Astrocyte (in vitro differentiated cells and primary cell): ENCODE measurements around the gene PTGR1. TPM values are rescaled to one million over a fixed set of nuclear protein-coding genes. Genes with fewer than 3 reads are reported as not detected.

ENCODE experiments used
- DNase-seq: peaks from one replicate; pipeline ENCODE4 v3.0.0-alpha.2; 2010; ENCODE audit warnings: low read depth
- FAIRE-seq: peaks from 2 replicates; lab custom pipeline; 2011; peaks lifted over from hg19 to GRCh38; lab: Jason Lieb, UNC
- H2AFZ ChIP-seq: 2 replicates; pipeline ENCODE4 v1.6.0; 2012; ENCODE audit warnings: low read depth, low read length, inconsistent platforms
- H3K27ac ChIP-seq: 2 replicates; pipeline ENCODE4 v1.5.1; 2011; ENCODE audit warnings: low read depth, low read length, inconsistent platforms
- H3K27me3 ChIP-seq: 2 replicates; pipeline ENCODE4 v1.6.0; 2011; ENCODE audit warnings: low read length, inconsistent platforms; ENCODE audit not compliant: insufficient read depth
- H3K36me3 ChIP-seq: 2 replicates; pipeline ENCODE4 v1.5.1; 2011; ENCODE audit warnings: low read length, inconsistent platforms; ENCODE audit not compliant: insufficient read depth
- H3K4me1 ChIP-seq: 2 replicates; pipeline ENCODE4 v1.5.1; 2011; ENCODE audit warnings: low read length, inconsistent platforms; ENCODE audit not compliant: insufficient read depth
- H3K4me2 ChIP-seq: 2 replicates; pipeline ENCODE4 v1.6.0; 2012; ENCODE audit warnings: low read length, inconsistent platforms
- H3K4me3 ChIP-seq: 2 replicates; pipeline ENCODE4 v1.5.1; 2011; ENCODE audit warnings: low read depth, mild to moderate bottlenecking, low read length, inconsistent platforms; ENCODE audit not compliant: insufficient read depth
- H3K79me2 ChIP-seq: 2 replicates; pipeline ENCODE4 v1.6.0; 2012; ENCODE audit warnings: mild to moderate bottlenecking, low read length, inconsistent platforms; ENCODE audit not compliant: insufficient read depth
- H3K9ac ChIP-seq: 2 replicates; pipeline ENCODE4 v1.6.0; 2012; ENCODE audit warnings: mild to moderate bottlenecking, low read length, inconsistent platforms
- H3K9me3 ChIP-seq: 2 replicates; pipeline ENCODE4 v1.5.1; 2012; ENCODE audit warnings: low read depth, mild to moderate bottlenecking, low read length, inconsistent platforms; ENCODE audit not compliant: insufficient read depth
- H4K20me1 ChIP-seq: 2 replicates; pipeline ENCODE4 v1.6.0; 2012; ENCODE audit warnings: low read length, inconsistent platforms; ENCODE audit not compliant: insufficient read depth
- H3K27ac Mint-ChIP-seq: one replicate; pipeline ENCODE4 v1.8.0; 2021; ENCODE audit warnings: mild to moderate bottlenecking, mixed read lengths; ENCODE audit not compliant: unreplicated experiment
- H3K27me3 Mint-ChIP-seq: one replicate; pipeline ENCODE4 v1.8.0; 2021; ENCODE audit warnings: low read depth, mixed read lengths; ENCODE audit not compliant: unreplicated experiment
- H3K36me3 Mint-ChIP-seq: one replicate; pipeline ENCODE4 v1.8.0; 2021; ENCODE audit warnings: low read depth, mixed read lengths; ENCODE audit not compliant: unreplicated experiment
- H3K4me1 Mint-ChIP-seq: one replicate; pipeline ENCODE4 v1.8.0; 2021; ENCODE audit warnings: low read depth, mixed read lengths; ENCODE audit not compliant: unreplicated experiment
- H3K4me3 Mint-ChIP-seq: one replicate; pipeline ENCODE4 v1.8.0; 2021; ENCODE audit warnings: mild to moderate bottlenecking, moderate library complexity, mixed read lengths; ENCODE audit not compliant: unreplicated experiment
- H3K9me3 Mint-ChIP-seq: one replicate; pipeline ENCODE4 v1.8.0; 2021; ENCODE audit warnings: mild to moderate bottlenecking, mixed read lengths; ENCODE audit not compliant: unreplicated experiment
- EZH2 ChIP-seq: IDR thresholded peaks from 2 replicates; pipeline ENCODE4 v1.6.1; 2012; ENCODE audit warnings: mild to moderate bottlenecking, low read length, inconsistent platforms; ENCODE audit not compliant: insufficient read depth
- total RNA-seq: library from RNA; stranded (reverse); gene quantifications from 2 replicates; pipeline ENCODE4 v1.2.1, GENCODE V29; 2021
- TF ChIP-seq, protein P1 (sequence below): IDR thresholded peaks from 2 replicates; pipeline ENCODE4 v1.5.1; 2011; ENCODE audit warnings: low read depth, mild to moderate bottlenecking, inconsistent platforms, low read length, moderate library complexity; ENCODE audit not compliant: insufficient read depth

Gene PTGR1
- total RNA-seq, 1 donor from 2014 or later, result 43.5 TPM

DNA sequence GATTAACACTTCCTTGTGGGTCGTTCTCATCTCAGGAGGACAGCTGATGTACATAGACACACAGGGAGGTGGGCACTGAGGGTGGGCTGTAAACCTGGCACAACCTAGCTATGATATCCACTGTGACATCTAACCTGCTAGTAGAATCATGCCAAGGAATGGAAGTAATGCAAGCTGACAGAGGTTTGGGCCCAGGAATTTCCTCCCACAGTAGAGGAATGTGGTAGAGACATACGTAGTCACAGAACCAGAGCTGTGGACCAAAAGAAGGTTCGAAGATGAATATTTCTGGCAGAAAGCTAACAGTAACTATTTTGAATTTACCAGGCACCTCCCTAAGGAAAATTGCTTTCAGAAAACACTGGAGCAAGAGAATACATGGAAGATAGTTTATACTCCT lies 16.5 kb upstream of the PTGR1 start:
- H3K27me3 ChIP-seq, result peaks cover 3% of the 10 kb centered on the region
- H3K4me2 ChIP-seq, result no peak overlapping the region
- Mint-ChIP-seq H3K27ac (no peak overlapping the region), H3K36me3 (no peaks in the 10 kb centered on the region), H3K4me1 (peaks cover 8% of the 10 kb centered on the region), H3K9me3 (no peaks in the 10 kb centered on the region), H3K27me3 (peaks cover 11% of the 10 kb centered on the region), H3K4me3 (peak overlapping the region; percentile 9)
- no peaks in the 10 kb centered on the region for H3K9me3 ChIP-seq
- no peaks in the 10 kb centered on the region for H3K4me1 ChIP-seq
- no peak for FAIRE-seq
- no peak overlapping the region for H3K9ac ChIP-seq
- no peaks in the 10 kb centered on the region for H3K36me3 ChIP-seq
- no peak overlapping the region for H3K4me3 ChIP-seq
- TF ChIP-seq, protein P1, sequence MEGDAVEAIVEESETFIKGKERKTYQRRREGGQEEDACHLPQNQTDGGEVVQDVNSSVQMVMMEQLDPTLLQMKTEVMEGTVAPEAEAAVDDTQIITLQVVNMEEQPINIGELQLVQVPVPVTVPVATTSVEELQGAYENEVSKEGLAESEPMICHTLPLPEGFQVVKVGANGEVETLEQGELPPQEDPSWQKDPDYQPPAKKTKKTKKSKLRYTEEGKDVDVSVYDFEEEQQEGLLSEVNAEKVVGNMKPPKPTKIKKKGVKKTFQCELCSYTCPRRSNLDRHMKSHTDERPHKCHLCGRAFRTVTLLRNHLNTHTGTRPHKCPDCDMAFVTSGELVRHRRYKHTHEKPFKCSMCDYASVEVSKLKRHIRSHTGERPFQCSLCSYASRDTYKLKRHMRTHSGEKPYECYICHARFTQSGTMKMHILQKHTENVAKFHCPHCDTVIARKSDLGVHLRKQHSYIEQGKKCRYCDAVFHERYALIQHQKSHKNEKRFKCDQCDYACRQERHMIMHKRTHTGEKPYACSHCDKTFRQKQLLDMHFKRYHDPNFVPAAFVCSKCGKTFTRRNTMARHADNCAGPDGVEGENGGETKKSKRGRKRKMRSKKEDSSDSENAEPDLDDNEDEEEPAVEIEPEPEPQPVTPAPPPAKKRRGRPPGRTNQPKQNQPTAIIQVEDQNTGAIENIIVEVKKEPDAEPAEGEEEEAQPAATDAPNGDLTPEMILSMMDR, result no peak
- TF ChIP-seq EZH2, result no peak
- H3K27ac ChIP-seq, result no peak overlapping the region
- H3K79me2 ChIP-seq, result no peaks in the 10 kb centered on the region
- no peak overlapping the region for H2AFZ ChIP-seq
- peak; percentile 26 for DNase-seq
- no peaks in the 10 kb centered on the region for H4K20me1 ChIP-seq

DNA sequence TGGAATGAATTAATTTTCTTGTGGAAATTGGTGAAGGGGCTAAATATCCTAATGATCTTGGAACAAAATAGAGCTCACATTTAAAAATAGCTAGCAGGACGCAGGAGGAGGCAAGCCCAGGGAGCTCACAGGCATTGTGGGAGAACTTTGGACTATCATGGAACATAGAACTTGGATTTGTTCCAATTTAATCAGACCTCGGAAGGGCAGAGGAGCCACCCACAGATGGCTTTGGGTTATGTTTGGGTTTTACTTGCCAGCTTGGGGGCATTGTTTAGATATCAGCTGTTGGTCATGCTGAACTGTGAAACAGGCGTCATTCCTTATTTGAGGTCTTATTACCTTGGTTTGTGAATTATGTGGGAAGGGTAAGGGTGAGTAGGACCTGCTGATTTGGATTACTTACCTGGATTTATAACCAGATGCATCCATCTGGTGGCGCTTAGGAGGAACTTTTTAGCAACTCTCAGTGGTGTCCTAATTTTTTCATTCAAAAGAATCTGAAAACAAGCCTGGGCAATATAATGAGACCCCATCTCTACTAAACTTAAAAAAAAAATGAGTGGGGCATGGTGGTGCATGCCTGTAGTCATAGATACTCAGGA lies 14.1 kb upstream of the PTGR1 start:
- no peak for DNase-seq
- H3K27me3 ChIP-seq, result peaks cover 5% of the 10 kb centered on the region
- Mint-ChIP-seq H3K4me1 (peaks cover 8% of the 10 kb centered on the region), H3K27me3 (peaks cover 12% of the 10 kb centered on the region), H3K4me3 (peak overlapping the region; percentile 36), H3K36me3 (no peaks in the 10 kb centered on the region), H3K9me3 (no peaks in the 10 kb centered on the region), H3K27ac (no peak overlapping the region)
- TF ChIP-seq, protein P1, result no peak
- TF ChIP-seq EZH2, result no peak
- H3K4me2 ChIP-seq, result no peak overlapping the region
- H3K27ac ChIP-seq, result no peak overlapping the region
- no peaks in the 10 kb centered on the region for H3K79me2 ChIP-seq
- no peak overlapping the region for H2AFZ ChIP-seq
- FAIRE-seq, result no peak
- no peak overlapping the region for H3K4me3 ChIP-seq
- no peaks in the 10 kb centered on the region for H3K36me3 ChIP-seq
- H3K9ac ChIP-seq, result no peak overlapping the region
- H3K9me3 ChIP-seq, result no peaks in the 10 kb centered on the region
- no peaks in the 10 kb centered on the region for H4K20me1 ChIP-seq
- no peaks in the 10 kb centered on the region for H3K4me1 ChIP-seq

DNA sequence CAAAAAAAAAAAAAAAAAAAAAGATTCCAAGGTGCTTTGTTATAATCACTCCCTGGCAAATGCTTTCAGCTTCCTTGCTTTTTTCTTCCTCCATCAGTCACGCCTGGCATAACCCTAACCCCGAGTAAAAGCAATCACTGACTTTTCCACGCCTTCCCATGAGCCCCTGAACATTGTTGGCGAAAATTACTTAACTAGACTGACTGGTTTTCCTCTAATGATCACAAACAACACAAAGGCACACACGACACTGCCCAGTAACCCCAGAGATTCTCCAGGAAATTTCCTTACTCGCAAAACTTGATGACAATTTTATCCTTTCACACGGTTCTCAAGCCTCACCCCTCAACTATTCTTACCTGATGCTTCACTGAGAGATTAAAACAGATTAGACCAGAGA lies 11.4 kb upstream of the PTGR1 start:
- H3K36me3 Mint-ChIP-seq, result no peaks in the 10 kb centered on the region
- H3K9me3 Mint-ChIP-seq, result no peaks in the 10 kb centered on the region
- peaks cover 12% of the 10 kb centered on the region for H3K27me3 Mint-ChIP-seq
- DNase-seq, result no peak
- Histone ChIP-seq H3K9me3 (no peaks in the 10 kb centered on the region), H3K4me1 (no peaks in the 10 kb centered on the region), H3K9ac (no peak overlapping the region), H3K4me2 (no peak overlapping the region), H3K27me3 (peaks cover 5% of the 10 kb centered on the region), H2AFZ (no peak overlapping the region), H3K4me3 (no peak overlapping the region), H3K36me3 (no peaks in the 10 kb centered on the region), H4K20me1 (no peaks in the 10 kb centered on the region), H3K27ac (no peak overlapping the region), H3K79me2 (no peaks in the 10 kb centered on the region)
- TF ChIP-seq, protein P1, result no peak
- TF ChIP-seq EZH2, result no peak
- no peak overlapping the region for H3K27ac Mint-ChIP-seq
- H3K4me1 Mint-ChIP-seq, result peaks cover 2% of the 10 kb centered on the region
- no peak for FAIRE-seq
- no peak overlapping the region for H3K4me3 Mint-ChIP-seq
